Effector memory CD4-positive, alpha-beta T cell (primary cell): ENCODE measurements around the gene FIP1L1.
"Not testable (repeated sequence)": the region's sequence is repeated elsewhere in the genome, so short reads cannot be mapped to it uniquely, and the experiment has no call there.

ENCODE experiments used
- DNase-seq, 3 donors: peaks; one replicate each; pipeline ENCODE4 v3.0.0-alpha.2; 2020
- H3K27ac ChIP-seq: 2 replicates; pipeline ENCODE4 v1.7.0; 2013; ENCODE audit warnings: mild to moderate bottlenecking, low read length, moderate library complexity; ENCODE audit not compliant: insufficient read depth, poor library complexity, severe bottlenecking
- H3K27me3 ChIP-seq: replicated peaks from 2 replicates; pipeline ENCODE4 v1.7.0; 2013; ENCODE audit warnings: mild to moderate bottlenecking, low read length; ENCODE audit not compliant: insufficient read depth, control insufficient read depth, poor library complexity, severe bottlenecking
- H3K36me3 ChIP-seq: 2 replicates; pipeline ENCODE4 v1.7.0; 2013; ENCODE audit warnings: mild to moderate bottlenecking, low read length, moderate library complexity; ENCODE audit not compliant: control insufficient read depth, insufficient read depth
- H3K4me1 ChIP-seq: 2 replicates; pipeline ENCODE4 v1.7.0; 2013; ENCODE audit warnings: low read length, mild to moderate bottlenecking; ENCODE audit not compliant: control insufficient read depth, insufficient read depth, poor library complexity, severe bottlenecking
- H3K4me3 ChIP-seq: 2 replicates; pipeline ENCODE4 v1.7.0; 2013; ENCODE audit warnings: low read length, low read depth, mild to moderate bottlenecking; ENCODE audit not compliant: insufficient read depth, poor library complexity, severe bottlenecking
- H3K9me3 ChIP-seq: 2 replicates; pipeline ENCODE4 v1.7.0; 2013; ENCODE audit warnings: mild to moderate bottlenecking, low read length, moderate library complexity; ENCODE audit not compliant: control insufficient read depth
- total RNA-seq, 3 donors: gene quantifications; one replicate each; lab custom pipeline; 2026; lab: John Stamatoyannopoulos, UW

The FIP1L1 gene, protein sequence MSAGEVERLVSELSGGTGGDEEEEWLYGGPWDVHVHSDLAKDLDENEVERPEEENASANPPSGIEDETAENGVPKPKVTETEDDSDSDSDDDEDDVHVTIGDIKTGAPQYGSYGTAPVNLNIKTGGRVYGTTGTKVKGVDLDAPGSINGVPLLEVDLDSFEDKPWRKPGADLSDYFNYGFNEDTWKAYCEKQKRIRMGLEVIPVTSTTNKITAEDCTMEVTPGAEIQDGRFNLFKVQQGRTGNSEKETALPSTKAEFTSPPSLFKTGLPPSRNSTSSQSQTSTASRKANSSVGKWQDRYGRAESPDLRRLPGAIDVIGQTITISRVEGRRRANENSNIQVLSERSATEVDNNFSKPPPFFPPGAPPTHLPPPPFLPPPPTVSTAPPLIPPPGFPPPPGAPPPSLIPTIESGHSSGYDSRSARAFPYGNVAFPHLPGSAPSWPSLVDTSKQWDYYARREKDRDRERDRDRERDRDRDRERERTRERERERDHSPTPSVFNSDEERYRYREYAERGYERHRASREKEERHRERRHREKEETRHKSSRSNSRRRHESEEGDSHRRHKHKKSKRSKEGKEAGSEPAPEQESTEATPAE
- total RNA-seq = 37.7 to 54.0 (median 51.2) reads per million in 3 donors

DNA sequence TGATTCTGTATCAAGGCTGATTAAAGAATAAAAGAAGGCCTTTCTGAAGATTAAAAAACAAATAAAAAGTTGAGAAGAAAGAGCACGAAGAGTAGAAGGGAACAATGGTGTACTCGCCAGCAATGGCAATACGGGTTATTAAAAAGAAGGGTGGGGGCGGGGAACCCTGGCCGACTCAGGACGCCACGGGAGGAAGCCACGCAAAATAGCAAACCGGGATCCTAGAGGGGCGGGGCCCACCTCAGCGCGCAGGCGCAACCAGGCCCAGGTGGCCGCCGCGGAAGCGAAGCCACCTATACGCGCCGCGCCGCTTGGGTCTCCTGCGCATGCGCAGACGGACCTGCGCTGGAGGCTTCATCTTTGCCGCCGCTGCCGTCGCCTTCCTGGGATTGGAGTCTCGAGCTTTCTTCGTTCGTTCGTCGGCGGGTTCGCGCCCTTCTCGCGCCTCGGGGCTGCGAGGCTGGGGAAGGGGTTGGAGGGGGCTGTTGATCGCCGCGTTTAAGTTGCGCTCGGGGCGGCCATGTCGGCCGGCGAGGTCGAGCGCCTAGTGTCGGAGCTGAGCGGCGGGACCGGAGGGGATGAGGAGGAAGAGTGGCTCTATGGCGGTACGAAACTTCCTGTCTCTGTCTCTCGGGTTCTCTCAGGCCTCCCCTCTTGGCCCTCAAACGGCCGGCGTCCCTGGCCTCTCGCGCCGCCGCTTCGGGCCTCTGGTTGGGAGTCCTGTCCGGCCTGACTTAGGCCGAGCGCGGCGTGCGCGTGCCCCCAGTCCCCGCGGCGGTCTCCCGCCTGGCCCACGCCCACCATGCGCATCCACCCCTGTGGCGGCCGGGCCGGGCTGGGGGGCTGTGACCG is at the start of gene FIP1L1:
Gene FIP1L1 (plus strand): TSS at position 323 of the 852 bp plus-strand sequence. CDS start 198 bp downstream, at position 521.
- Histone ChIP-seq H3K4me3 (peak within 1 kb of the TSS; percentile 81), H3K9me3 (no peaks in the 10 kb centered on the region), H3K36me3 (peaks cover 6% of the 10 kb centered on the region), H3K4me1 (peaks cover 17% of the 10 kb centered on the region), H3K27me3 (no peaks in the 10 kb centered on the region), H3K27ac (peak within 1 kb of the TSS; percentile 78)
- peak; percentile 90 to 94 (median 93) for DNase-seq

DNA sequence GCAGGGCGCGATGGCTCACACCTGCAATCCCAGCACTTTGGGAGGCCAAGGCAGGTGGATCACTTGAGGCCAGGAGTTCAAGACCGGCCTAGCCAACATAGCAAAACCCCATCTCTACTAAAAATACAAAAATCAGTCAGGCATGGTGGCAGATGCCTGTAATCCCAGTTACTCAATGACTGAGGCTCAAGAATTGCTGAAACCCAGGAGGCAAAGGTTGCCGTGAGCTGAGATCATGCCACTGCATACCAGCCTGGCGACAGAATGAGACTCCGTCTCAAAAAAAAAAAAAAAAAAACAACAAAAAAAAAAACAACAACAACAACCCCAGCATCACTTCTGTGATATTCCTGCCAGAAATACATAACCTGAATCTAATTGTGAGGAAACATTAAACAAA is 42.5 kb upstream of the FIP1L1 start:
- not testable (repeated sequence) for H3K27me3 ChIP-seq, H3K36me3 ChIP-seq, H3K9me3 ChIP-seq, H3K4me1 ChIP-seq, H3K4me3 ChIP-seq, H3K27ac ChIP-seq, DNase-seq

DNA sequence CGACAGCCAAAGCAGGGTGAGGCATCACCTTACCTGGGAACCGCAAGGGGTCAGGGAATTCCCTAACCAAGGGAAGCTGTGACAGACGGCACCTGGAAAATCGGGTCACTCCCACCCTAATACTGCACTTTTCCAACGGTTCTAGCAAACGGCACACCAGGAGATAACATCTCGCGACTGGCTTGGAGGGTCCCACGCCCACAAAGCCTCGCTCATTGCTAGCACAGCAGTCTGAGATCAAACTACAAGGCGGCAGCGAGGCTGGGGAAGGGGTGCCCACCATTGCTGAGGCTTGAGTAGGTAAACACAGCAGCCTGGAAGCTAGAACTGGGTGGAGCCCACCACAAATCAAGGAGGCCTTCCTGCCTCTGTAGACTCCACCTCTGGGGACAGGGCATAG is 37.3 kb upstream of the FIP1L1 start:
- not testable (repeated sequence) for H3K4me1 ChIP-seq, H3K4me3 ChIP-seq, H3K9me3 ChIP-seq, H3K27ac ChIP-seq, H3K27me3 ChIP-seq, H3K36me3 ChIP-seq, DNase-seq

DNA sequence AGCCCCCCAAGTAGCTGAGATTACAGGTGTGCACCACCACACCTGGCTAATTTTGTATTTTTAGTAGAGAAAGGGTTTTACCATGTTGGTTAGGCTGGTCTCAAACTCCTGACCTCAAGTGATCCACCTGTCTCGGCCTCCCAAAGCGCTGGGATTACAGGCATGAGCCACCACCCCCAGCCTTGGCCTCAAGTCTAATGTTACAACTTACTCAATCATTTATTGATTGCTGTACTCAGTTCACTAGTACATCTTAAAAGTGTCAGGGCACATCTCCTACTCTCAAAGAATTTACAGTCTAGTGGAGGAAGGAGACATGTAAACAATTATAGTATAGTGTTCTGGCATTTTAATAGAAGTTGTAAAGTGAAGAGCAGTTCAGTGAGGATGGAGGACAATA is 31.0 kb upstream of the FIP1L1 start:
- H3K4me1 ChIP-seq, H3K27me3 ChIP-seq, DNase-seq, H3K4me3 ChIP-seq, H3K9me3 ChIP-seq, H3K36me3 ChIP-seq, H3K27ac ChIP-seq: not testable (repeated sequence)

DNA sequence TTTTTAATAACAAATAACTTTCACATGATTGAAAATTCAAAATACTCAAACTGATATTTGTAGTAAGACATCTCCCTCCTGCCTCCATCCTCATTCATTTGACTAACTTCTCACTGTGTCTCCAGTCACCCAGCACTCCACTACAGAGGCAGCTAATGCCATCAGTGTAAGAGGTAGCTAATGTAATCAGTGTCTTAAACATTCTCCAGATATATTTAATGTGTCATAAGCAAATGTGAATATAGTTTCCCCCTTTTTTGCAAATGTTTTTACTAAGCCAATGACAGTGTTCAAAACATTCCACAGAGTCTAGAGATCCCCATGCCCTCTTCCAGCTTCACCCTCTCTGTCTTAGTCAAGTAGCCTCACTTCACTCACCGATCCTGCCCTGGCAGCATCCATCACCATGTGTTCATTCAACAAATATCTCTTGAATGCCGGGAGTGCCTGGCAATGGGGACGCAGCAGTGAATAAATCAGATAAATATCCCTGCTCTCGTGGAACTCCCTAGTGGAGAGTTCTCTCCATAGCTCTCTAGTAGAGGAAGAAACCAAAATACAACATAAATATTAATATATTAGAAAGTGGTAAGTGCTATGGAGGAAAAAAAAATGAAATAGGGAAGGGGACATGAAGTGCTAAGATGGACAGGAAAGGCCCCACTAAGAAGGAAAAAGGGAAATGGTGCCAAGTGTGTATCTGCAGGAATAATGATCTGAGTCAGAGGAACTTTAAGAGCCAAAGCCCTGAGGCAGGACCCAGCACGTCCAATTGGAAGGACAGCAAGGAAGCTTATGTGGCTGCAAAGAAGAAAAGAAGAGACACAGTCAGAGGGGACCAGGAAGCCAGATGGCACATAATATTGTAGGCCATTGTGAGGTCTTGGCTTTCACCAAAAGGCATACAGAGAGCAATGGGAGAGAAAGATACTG is 30.3 kb upstream of the FIP1L1 start:
- no peaks in the 10 kb centered on the region for H3K4me1 ChIP-seq
- no peak for DNase-seq
- H3K27ac ChIP-seq = no peak overlapping the region
- H3K36me3 ChIP-seq = peaks cover 10% of the 10 kb centered on the region
- no peak overlapping the region for H3K4me3 ChIP-seq
- H3K9me3 ChIP-seq = no peaks in the 10 kb centered on the region
- H3K27me3 ChIP-seq = no peaks in the 10 kb centered on the region

DNA sequence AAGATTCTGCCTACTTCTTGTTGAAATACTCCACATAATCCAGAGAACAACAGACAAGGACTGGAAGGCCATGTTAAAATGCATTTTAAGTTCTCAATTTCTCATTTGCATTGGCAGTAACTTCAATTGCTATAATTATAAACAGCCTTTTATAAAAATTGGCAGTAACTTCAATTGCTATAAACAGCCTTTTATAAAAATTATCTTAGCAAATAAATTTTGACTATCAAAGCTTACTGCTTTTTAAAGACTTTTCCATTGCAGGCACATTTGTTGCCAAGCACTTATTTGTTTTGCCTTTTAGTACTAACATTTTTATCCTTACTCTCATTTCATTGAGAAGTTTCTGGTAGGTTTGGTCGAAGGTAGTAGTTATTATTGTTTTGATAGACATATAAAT is 29.4 kb upstream of the FIP1L1 start:
- no peak overlapping the region for H3K27ac ChIP-seq

DNA sequence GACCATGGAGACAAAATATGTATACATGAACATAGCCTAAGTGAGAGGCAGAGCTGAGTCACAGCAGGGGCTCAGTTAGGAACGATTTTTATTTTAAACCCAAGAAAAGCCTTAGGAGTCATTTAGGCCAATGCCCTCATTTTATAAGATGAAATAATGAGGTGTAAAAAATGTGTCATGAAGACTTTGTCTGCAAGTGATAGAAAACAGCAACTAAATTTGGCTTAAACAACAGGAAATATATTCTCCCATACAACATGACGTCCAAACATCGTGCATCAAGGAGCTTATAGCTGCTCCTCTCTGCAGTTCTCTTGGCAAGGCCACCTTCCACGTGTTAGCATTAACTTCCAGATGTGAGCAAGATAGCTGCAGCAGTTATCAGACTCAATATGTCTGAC is 28.4 kb upstream of the FIP1L1 start:
- no peak overlapping the region for H3K27ac ChIP-seq
- H3K9me3 ChIP-seq = no peaks in the 10 kb centered on the region
- H3K4me3 ChIP-seq = no peak overlapping the region
- H3K4me1 ChIP-seq = no peaks in the 10 kb centered on the region
- no peak for DNase-seq
- no peaks in the 10 kb centered on the region for H3K27me3 ChIP-seq
- H3K36me3 ChIP-seq = peaks cover 16% of the 10 kb centered on the region

More for the DNA sequence above, 29.4 kb upstream of the FIP1L1 start:
- Histone ChIP-seq H3K27me3 (no peaks in the 10 kb centered on the region), H3K9me3 (no peaks in the 10 kb centered on the region), H3K36me3 (peaks cover 16% of the 10 kb centered on the region), H3K4me3 (no peak overlapping the region), H3K4me1 (no peaks in the 10 kb centered on the region)
- DNase-seq = no peak

DNA sequence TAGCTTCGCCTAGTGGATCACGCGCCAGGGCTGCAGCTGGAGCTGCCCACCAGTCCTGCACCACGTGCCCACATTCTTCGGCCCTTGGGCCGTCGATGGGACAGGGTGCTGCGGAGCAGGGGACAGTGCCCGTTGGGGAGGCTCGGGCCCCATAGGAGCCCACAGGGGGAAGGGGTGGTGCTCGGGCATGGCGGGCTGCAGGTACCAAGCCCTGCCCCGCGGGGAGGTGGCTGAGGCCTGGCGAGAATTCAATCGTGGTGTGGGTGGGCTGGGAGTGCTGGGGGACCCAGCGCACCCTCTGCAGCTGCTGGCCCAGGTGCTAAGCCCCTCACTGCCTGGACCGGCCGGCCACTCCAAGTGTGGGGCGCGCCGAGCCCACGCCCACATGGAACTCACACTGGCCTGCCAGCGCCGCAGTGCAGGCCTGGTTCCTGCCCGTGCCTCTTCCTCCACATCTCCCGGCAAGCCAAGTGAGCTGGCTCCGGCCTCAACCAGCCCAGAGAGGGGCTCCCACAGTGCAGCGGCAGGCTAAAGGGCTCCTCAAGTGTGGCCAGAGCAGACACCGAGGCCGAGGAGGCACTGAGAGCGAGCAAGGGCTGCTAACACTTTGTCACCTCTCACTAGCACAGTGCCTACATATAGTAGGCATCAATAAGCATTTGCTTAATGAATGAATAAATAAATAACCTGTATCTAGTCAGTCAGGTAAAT is 23.3 kb upstream of the FIP1L1 start:
- H3K4me1 ChIP-seq = no peaks in the 10 kb centered on the region
- no peaks in the 10 kb centered on the region for H3K9me3 ChIP-seq
- H3K4me3 ChIP-seq = no peak overlapping the region
- no peak overlapping the region for H3K27ac ChIP-seq
- H3K36me3 ChIP-seq = peaks cover 16% of the 10 kb centered on the region
- H3K27me3 ChIP-seq = no peaks in the 10 kb centered on the region
- DNase-seq = no peak
